ENCODE measurements around the gene MARCHF3. TPM values are rescaled to one million over a fixed set of nuclear protein-coding genes. Genes with fewer than 3 reads are reported as not detected.
A peak's percentile ranks its signal among the peaks of the same experiment; 100 is the strongest.

MARCHF3 gene
- polyA plus RNA-seq, 2 of the 4 experiments (the other 2 are of a cell fraction), result 0.39 to 0.68 TPM

DNA sequence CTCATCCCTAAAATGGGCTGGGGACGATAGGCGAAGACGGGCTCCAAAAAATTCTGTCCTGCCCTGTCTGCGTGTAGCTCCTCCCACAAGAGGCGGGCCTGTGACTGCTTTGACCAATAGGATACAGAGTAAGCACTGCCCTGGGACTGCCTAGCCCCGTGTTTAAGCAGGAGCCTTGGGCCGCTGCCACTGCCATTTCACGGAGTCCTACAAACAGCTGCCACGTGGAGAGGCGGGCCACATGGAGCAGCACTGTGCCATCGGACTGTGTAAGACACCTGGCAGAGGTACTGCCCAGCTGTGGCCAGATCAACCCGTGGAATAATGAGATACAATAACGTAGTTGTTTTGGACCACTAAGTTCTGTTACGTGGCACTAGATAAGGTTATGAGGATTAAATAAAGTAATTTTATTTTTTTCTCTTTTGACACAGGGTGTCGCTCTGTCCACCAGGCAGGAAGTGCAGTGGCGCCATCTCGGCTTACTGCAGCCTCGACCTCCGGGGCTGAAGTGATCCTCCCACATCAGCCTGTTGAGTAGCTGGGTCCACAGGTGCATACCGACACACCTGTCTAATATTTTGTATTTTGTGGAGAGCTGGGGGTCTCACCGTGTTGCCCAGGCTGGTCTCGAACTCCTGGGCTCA lies 166.2 kb downstream of the MARCHF3 start:
- CTCF ChIA-PET, result interaction anchor here (0.6 to 1.6 kb wide), 3 partner anchors 19 to 619 kb away, joined by 3 to 4 read pairs (median 3); no protein-coding TSS in a partner anchor

DNA sequence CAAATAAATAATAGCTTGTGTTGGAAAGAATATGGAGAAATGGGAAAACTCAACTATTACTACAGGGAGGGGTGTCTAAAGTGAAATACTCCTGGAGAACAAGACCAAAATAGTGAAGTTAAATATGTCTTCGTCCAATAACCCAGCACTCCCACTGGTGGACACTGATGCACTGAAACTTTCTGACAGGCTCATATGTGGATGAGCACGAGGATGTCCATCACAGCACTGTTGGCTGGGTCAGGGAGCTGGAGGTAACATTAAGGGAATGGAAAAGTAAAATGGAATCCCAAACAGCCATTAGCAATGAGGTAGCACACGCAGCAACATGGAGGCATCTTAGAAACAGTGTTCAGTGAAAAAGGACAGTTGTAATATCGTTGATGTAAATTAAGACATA lies 167.0 kb downstream of the MARCHF3 start:
- ATAC-seq (no peak), FAIRE-seq (no peak), DNase-seq (ENCODE audit: low read depth in 1 of 2, low spot score in 1 of 2) (no peak)
- Histone ChIP-seq H3K4me1 (no peaks in the 10 kb centered on the region), H3K4me2 (no peak overlapping the region), H3K27ac (no peak overlapping the region), H3K9me3 (no peaks in the 10 kb centered on the region), H3K4me3 (no peak overlapping the region)
- POLR2A ChIA-PET, result no interaction called here
- TF ChIP-seq HEYL (CRISPR knock-in tag; IDR thresholded peaks at IDR 0.05), result no peak
- TF ChIP-seq HOXA7 (CRISPR knock-in tag; IDR thresholded peaks at IDR 0.05), result no peak
- TF ChIP-seq, protein P1, sequence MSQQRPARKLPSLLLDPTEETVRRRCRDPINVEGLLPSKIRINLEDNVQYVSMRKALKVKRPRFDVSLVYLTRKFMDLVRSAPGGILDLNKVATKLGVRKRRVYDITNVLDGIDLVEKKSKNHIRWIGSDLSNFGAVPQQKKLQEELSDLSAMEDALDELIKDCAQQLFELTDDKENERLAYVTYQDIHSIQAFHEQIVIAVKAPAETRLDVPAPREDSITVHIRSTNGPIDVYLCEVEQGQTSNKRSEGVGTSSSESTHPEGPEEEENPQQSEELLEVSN (IDR thresholded peaks at IDR 0.05; ENCODE audit: borderline replicate concordance, low read depth), result no peak
- TF ChIP-seq HOXB5 (CRISPR knock-in tag; IDR thresholded peaks at IDR 0.05), result no peak
- CTCF ChIA-PET, result no interaction called here
- WGBS (ENCODE audit: missing lambda C conversion rate), result 88% methylated on average over 4 of the region's 4 CpGs

More for the DNA sequence above, 166.2 kb downstream of the MARCHF3 start:
- ATAC-seq (peak; percentile 43 to 72; a peak in 5 of 6 replicates), DNase-seq (ENCODE audit: low read depth in 1 of 2, low spot score in 1 of 2) (peak in 1 of 2 experiments; percentile 15), FAIRE-seq (no peak)
- TF ChIP-seq, protein P2, sequence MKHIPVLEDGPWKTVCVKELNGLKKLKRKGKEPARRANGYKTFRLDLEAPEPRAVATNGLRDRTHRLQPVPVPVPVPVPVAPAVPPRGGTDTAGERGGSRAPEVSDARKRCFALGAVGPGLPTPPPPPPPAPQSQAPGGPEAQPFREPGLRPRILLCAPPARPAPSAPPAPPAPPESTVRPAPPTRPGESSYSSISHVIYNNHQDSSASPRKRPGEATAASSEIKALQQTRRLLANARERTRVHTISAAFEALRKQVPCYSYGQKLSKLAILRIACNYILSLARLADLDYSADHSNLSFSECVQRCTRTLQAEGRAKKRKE (CRISPR knock-in tag; IDR thresholded peaks at IDR 0.05; ENCODE audit: low read depth), result no peak
- TF ChIP-seq, protein P3, sequence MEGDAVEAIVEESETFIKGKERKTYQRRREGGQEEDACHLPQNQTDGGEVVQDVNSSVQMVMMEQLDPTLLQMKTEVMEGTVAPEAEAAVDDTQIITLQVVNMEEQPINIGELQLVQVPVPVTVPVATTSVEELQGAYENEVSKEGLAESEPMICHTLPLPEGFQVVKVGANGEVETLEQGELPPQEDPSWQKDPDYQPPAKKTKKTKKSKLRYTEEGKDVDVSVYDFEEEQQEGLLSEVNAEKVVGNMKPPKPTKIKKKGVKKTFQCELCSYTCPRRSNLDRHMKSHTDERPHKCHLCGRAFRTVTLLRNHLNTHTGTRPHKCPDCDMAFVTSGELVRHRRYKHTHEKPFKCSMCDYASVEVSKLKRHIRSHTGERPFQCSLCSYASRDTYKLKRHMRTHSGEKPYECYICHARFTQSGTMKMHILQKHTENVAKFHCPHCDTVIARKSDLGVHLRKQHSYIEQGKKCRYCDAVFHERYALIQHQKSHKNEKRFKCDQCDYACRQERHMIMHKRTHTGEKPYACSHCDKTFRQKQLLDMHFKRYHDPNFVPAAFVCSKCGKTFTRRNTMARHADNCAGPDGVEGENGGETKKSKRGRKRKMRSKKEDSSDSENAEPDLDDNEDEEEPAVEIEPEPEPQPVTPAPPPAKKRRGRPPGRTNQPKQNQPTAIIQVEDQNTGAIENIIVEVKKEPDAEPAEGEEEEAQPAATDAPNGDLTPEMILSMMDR (IDR thresholded peaks at IDR 0.05), result no peak
- TF ChIP-seq KDM5A (IDR thresholded peaks at IDR 0.05), result no peak
- no peak for TF ChIP-seq PHF8 (IDR thresholded peaks at IDR 0.05; ENCODE audit: borderline replicate concordance, low read depth)
- TF ChIP-seq FOXS1 (CRISPR knock-in tag; IDR thresholded peaks at IDR 0.05), result no peak
- TF ChIP-seq EHF (CRISPR knock-in tag; IDR thresholded peaks at IDR 0.05), result no peak
- TF ChIP-seq RFX5 (IDR thresholded peaks at IDR 0.05), result no peak
- no peak for TF ChIP-seq JUN (IDR thresholded peaks at IDR 0.05)
- TF ChIP-seq SREBF2 (IDR thresholded peaks at IDR 0.05), result no peak
- TF ChIP-seq POLR2AphosphoS2 (conservative IDR thresholded peaks at IDR 0.05; ENCODE audit: low read length), result no peak
- TF ChIP-seq HOXB13 (CRISPR knock-in tag; IDR thresholded peaks at IDR 0.05; ENCODE audit: low read depth), result no peak
- no peak for TF ChIP-seq RNF2 (IDR thresholded peaks at IDR 0.05; ENCODE audit: borderline replicate concordance, low read depth)
- TF ChIP-seq, protein P1 (IDR thresholded peaks at IDR 0.05; ENCODE audit: borderline replicate concordance, low read depth), result no peak
- TF ChIP-seq, protein P4, sequence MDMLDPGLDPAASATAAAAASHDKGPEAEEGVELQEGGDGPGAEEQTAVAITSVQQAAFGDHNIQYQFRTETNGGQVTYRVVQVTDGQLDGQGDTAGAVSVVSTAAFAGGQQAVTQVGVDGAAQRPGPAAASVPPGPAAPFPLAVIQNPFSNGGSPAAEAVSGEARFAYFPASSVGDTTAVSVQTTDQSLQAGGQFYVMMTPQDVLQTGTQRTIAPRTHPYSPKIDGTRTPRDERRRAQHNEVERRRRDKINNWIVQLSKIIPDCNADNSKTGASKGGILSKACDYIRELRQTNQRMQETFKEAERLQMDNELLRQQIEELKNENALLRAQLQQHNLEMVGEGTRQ (IDR thresholded peaks at IDR 0.05), result no peak
- TF ChIP-seq ZNF302 (CRISPR knock-in tag; IDR thresholded peaks at IDR 0.05), result no peak
- Histone ChIP-seq H3K4me3 (no peak overlapping the region), H3K4me2 (no peak overlapping the region), H3K9me3 (no peaks in the 10 kb centered on the region), H3K4me1 (no peaks in the 10 kb centered on the region), H3K27ac (no peak overlapping the region)
- 92% methylated on average over 22 of the region's 22 CpGs for WGBS (ENCODE audit: missing lambda C conversion rate)
- POLR2A ChIA-PET, result no interaction called here

Data from A549 (cell line).